Lower leg skin (tissue), 4 donors: Measurements from ENCODE around the gene MBD3L2B. TPM values are rescaled to one million over a fixed set of nuclear protein-coding genes. Genes with fewer than 3 reads are reported as not detected.

Experiments used
- DNase-seq, 2 donors: peaks; one replicate each; pipeline ENCODE4 v3.0.0-alpha.2; 2019; ENCODE audit warnings: low spot score in 2 of 2
- H3K4me3 ChIP-seq: fragments of 200-600 bp; sonication (generic); 2 replicates; pipeline ENCODE4 v1.5.1; 2017; ENCODE audit warnings: mild to moderate bottlenecking, low read depth; ENCODE audit not compliant: poor library complexity, severe bottlenecking
- CTCF ChIP-seq, 3 donors: fragments of 450-650 bp; IDR thresholded peaks; one replicate each; pipeline ENCODE4 v1.5.1; 2016; ENCODE audit warnings: antibody characterized with exemption in 3 of 3, mild to moderate bottlenecking in 3 of 3, moderate library complexity in 2 of 3
- POLR2A ChIP-seq, 2 donors: fragments of 450-650 bp; IDR thresholded peaks; one replicate each; pipeline ENCODE4 v1.6.1; 2016 to 2017; ENCODE audit warnings: antibody characterized with exemption in 2 of 2, mild to moderate bottlenecking in 1 of 2, moderate library complexity in 1 of 2
- WGBS, 2 donors: methylation state at CpG; one replicate each; pipeline ENCODE4 v1.1.5; 2018; 5-methylcytosine and 5-hydroxymethylcytosine counted together
- intact Hi-C: fragments of 100-400 bp; cut with DNase I; formaldehyde crosslinking; loops from one replicate; pipeline ENCODE4 v1.15.0; 2023; ENCODE audit warnings: low total_unique reads
- total RNA-seq, 4 donors: library from RNA; depleted of rRNA; stranded (reverse); fragments of >200 nt; gene quantifications; one replicate each; pipeline ENCODE4 v1.1.0, GENCODE V29; 2016

MBD3L2B gene
- total RNA-seq, 4 donors from 2014 or later = not detected

GRCh38 chr19:7006135-7006704, 15.0 kb downstream of the MBD3L2B start:
- WGBS, 2 donors = 81 to 84% methylated on average over 11 of the region's 11 CpGs
- TF ChIP-seq CTCF (IDR thresholded peaks at IDR 0.05) (no peak), POLR2A (IDR thresholded peaks at IDR 0.05) (no peak)

GRCh38 chr19:7004313-7004931, 16.8 kb downstream of the MBD3L2B start:
- WGBS, 2 donors = 90 to 94% methylated on average over 18 of the region's 18 CpGs
- intact Hi-C loops = no loop called here
- DNase-seq = no peak

More at GRCh38 chr19:7006135-7006704, 15.0 kb downstream of the MBD3L2B start:
- DNase-seq = no peak
- intact Hi-C loops = no loop called here
- H3K4me3 ChIP-seq = no peak overlapping the region

GRCh38 chr19:7000816-7001215, 20.4 kb downstream of the MBD3L2B start:
- intact Hi-C loops = no loop called here
- 72 to 74% methylated on average over 1 of the region's 1 CpG for WGBS, 2 donors
- no peak overlapping the region for H3K4me3 ChIP-seq
- DNase-seq = no peak
- TF ChIP-seq POLR2A (IDR thresholded peaks at IDR 0.05) (no peak), CTCF (IDR thresholded peaks at IDR 0.05) (no peak)

More at GRCh38 chr19:7004313-7004931, 16.8 kb downstream of the MBD3L2B start:
- TF ChIP-seq POLR2A (IDR thresholded peaks at IDR 0.05) = no peak
- no peak for TF ChIP-seq CTCF (IDR thresholded peaks at IDR 0.05)
- H3K4me3 ChIP-seq = no peak overlapping the region

GRCh38 chr19:7000333-7000732, 20.9 kb downstream of the MBD3L2B start:
- no peak overlapping the region for H3K4me3 ChIP-seq
- 68% methylated on average over 3 of the region's 3 CpGs for WGBS, 2 donors
- DNase-seq = no peak
- TF ChIP-seq CTCF (IDR thresholded peaks at IDR 0.05) = no peak
- no peak for TF ChIP-seq POLR2A (IDR thresholded peaks at IDR 0.05)
- intact Hi-C loops = no loop called here

- TF ChIP-seq CTCF (IDR thresholded peaks at IDR 0.05) = no peak
- TF ChIP-seq POLR2A (IDR thresholded peaks at IDR 0.05) = no peak
- 78 to 83% methylated on average over 7 of the region's 7 CpGs for WGBS, 2 donors
- intact Hi-C loops = no loop called here
- no peak for DNase-seq
- no peak overlapping the region for H3K4me3 ChIP-seq
Observed at GRCh38 chr19:6999933-7000332, 21.3 kb downstream of the MBD3L2B start.
